CD14-positive monocyte (primary cell): ENCODE data around the gene RERE. TPM values are rescaled to one million over a fixed set of nuclear protein-coding genes. Genes with fewer than 3 reads are reported as not detected.

Experiments
- DNase-seq, 3 donors: peaks; one replicate each; pipeline ENCODE4 v3.0.0-alpha.2; 2011 to 2022
- H2AFZ ChIP-seq: 2 replicates; pipeline ENCODE4 v1.6.0; 2012; ENCODE audit warnings: mild to moderate bottlenecking, low read depth, low read length, inconsistent platforms; ENCODE audit not compliant: insufficient read depth, poor library complexity, severe bottlenecking
- H3K27ac ChIP-seq, 2 donors: 1 replicate in 1 of 2; 2 replicates in 1 of 2; pipeline ENCODE4 v1.5.1; 2012 to 2013; ENCODE audit warnings: low read length in 2 of 2, control low read depth in 1 of 2, inconsistent platforms in 1 of 2, low read depth in 1 of 2, mild to moderate bottlenecking in 1 of 2
- H3K27me3 ChIP-seq, 2 donors: one replicate each; pipeline versions ENCODE4 v1.6.0 to v1.6.1; 2011 to 2013; ENCODE audit warnings: low read length in 2 of 2; ENCODE audit not compliant: control insufficient read depth in 2 of 2, insufficient read depth in 2 of 2
- H3K36me3 ChIP-seq, 2 donors: replicated peaks in 1 of 2; 1 replicate in 1 of 2; 2 replicates in 1 of 2; pipeline versions ENCODE4 v1.5.1 to v1.6.1; 2012 to 2013; ENCODE audit warnings: low read length in 2 of 2, control low read depth in 1 of 2, inconsistent platforms in 1 of 2, mild to moderate bottlenecking in 1 of 2; ENCODE audit not compliant: insufficient read depth in 2 of 2, control insufficient read depth in 1 of 2
- H3K4me1 ChIP-seq, 2 donors: 1 replicate in 1 of 2; 2 replicates in 1 of 2; pipeline versions ENCODE4 v1.5.1 to v1.6.1; 2012 to 2013; ENCODE audit warnings: low read length in 2 of 2, control low read depth in 1 of 2, inconsistent platforms in 1 of 2, mild to moderate bottlenecking in 1 of 2, moderate library complexity in 1 of 2; ENCODE audit not compliant: insufficient read depth in 2 of 2, control insufficient read depth in 1 of 2
- H3K4me2 ChIP-seq: replicated peaks from 2 replicates; pipeline ENCODE3; 2012; ENCODE audit warnings: low read length, moderate library complexity, mild to moderate bottlenecking; ENCODE audit not compliant: poor library complexity, severe bottlenecking; ENCODE audit errors: extremely low read depth
- H3K4me3 ChIP-seq, 3 experiments: fragments of 200-600 bp in 1 of 3; sonication (generic) in 1 of 3; replicated peaks in 1 of 3; 1 replicate in 2 of 3; 2 replicates in 1 of 3; pipeline ENCODE4 v1.5.1; 2011 to 2013; ENCODE audit warnings: low read length in 3 of 3, mild to moderate bottlenecking in 3 of 3, control low read depth in 2 of 3, low read depth in 2 of 3, inconsistent platforms in 1 of 3, moderate library complexity in 1 of 3
- H3K79me2 ChIP-seq: 2 replicates; pipeline ENCODE4 v1.6.0; 2012; ENCODE audit warnings: mild to moderate bottlenecking, control low read depth, inconsistent platforms, low read length, moderate library complexity; ENCODE audit not compliant: insufficient read depth
- H3K9ac ChIP-seq: 2 replicates; pipeline ENCODE4 v1.6.0; 2017; ENCODE audit warnings: low read length, mild to moderate bottlenecking; ENCODE audit not compliant: insufficient read depth, poor library complexity, severe bottlenecking
- H3K9me3 ChIP-seq, 2 donors: replicated peaks in 1 of 2; 1 replicate in 1 of 2; 2 replicates in 1 of 2; pipeline versions ENCODE4 v1.5.1 to v1.6.1; 2012 to 2013; ENCODE audit warnings: low read length in 2 of 2, control low read depth in 1 of 2; ENCODE audit not compliant: control insufficient read depth in 1 of 2, insufficient read depth in 1 of 2
- H4K20me1 ChIP-seq: 2 replicates; pipeline ENCODE4 v1.6.0; 2012; ENCODE audit warnings: mild to moderate bottlenecking, low read length, control low read depth, moderate library complexity; ENCODE audit not compliant: insufficient read depth
- H3K27ac Mint-ChIP-seq, 7 donors: one replicate each; pipeline ENCODE4 v1.8.0; 2020; ENCODE audit warnings: mild to moderate bottlenecking in 7 of 7, mixed read lengths in 7 of 7, moderate library complexity in 6 of 7, inconsistent platforms in 2 of 7
- H3K27me3 Mint-ChIP-seq, 3 donors: one replicate each; pipeline ENCODE4 v1.8.0; 2021 to 2022; ENCODE audit warnings: low read depth in 3 of 3, mild to moderate bottlenecking in 3 of 3, mixed read lengths in 3 of 3, moderate library complexity in 3 of 3, inconsistent platforms in 1 of 3
- H3K36me3 Mint-ChIP-seq, 2 donors: one replicate each; pipeline ENCODE4 v1.8.0; 2020; ENCODE audit warnings: mixed read lengths in 2 of 2, inconsistent platforms in 1 of 2, mild to moderate bottlenecking in 1 of 2
- H3K4me1 Mint-ChIP-seq: one replicate; pipeline ENCODE4 v1.8.0; 2020; ENCODE audit warnings: mild to moderate bottlenecking, mixed read lengths
- H3K4me3 Mint-ChIP-seq, 2 donors: one replicate each; pipeline ENCODE4 v1.8.0; 2020; ENCODE audit warnings: mild to moderate bottlenecking in 2 of 2, mixed read lengths in 2 of 2, moderate library complexity in 1 of 2
- H3K9me3 Mint-ChIP-seq, 7 donors: one replicate each; pipeline ENCODE4 v1.8.0; 2020 to 2022; ENCODE audit warnings: mixed read lengths in 7 of 7, mild to moderate bottlenecking in 6 of 7, moderate library complexity in 6 of 7, inconsistent platforms in 2 of 7
- CTCF ChIP-seq: fragments of 200-600 bp; IDR thresholded peaks from one replicate; pipeline ENCODE4 v1.8.0; 2022; ENCODE audit warnings: antibody characterized with exemption, mild to moderate bottlenecking
- WGBS: methylation state at CpG from one replicate; pipeline ENCODE4 v1.1.5; 2013; ENCODE audit warnings: missing lambda C conversion rate; ENCODE audit not compliant: insufficient coverage; 5-methylcytosine and 5-hydroxymethylcytosine counted together
- intact Hi-C, 2 donors: fragments of 100-400 bp; cut with micrococcal nuclease; formaldehyde crosslinking; loops; one replicate each; pipeline versions ENCODE4 v1.15.0 to v1.15.1; 2023
- polyA plus RNA-seq, 3 donors: library from polyadenylated mRNA; depleted of rRNA in 1 of 3; unstranded in 2 of 3; stranded (reverse) in 1 of 3; fragments of 300-500 nt in 2 of 3; fragments of >200 nt in 1 of 3; fragmentation: Illumina TruSeq in 2 of 3; gene quantifications; 1 replicate in 2 of 3; 2 replicates in 1 of 3; pipeline ENCODE4 v1.2.3, GENCODE V29; 2012 to 2021

Gene RERE
- polyA plus RNA-seq, 3 donors = 1.2 to 19.4 (median 3.8) TPM

GRCh38 chr1:8782955-8783354 is 34.5 kb downstream of the RERE start:
- H3K4me1 ChIP-seq = no peaks in the 10 kb centered on the region
- no peak for DNase-seq
- Mint-ChIP-seq H3K27ac (no peak overlapping the region), H3K9me3 (no peaks in the 10 kb centered on the region), H3K4me3 (no peak overlapping the region), H3K4me1 (peaks cover 7% of the 10 kb centered on the region), H3K36me3 (peaks cover 0 to 5% of the 10 kb centered on the region in 2 donors), H3K27me3 (no peaks in the 10 kb centered on the region)
- WGBS = 100% methylated on average over 1 of the region's 2 CpGs
- no peak overlapping the region for H2AFZ ChIP-seq
- no peak overlapping the region for H3K4me2 ChIP-seq
- H4K20me1 ChIP-seq = no peaks in the 10 kb centered on the region
- H3K9ac ChIP-seq = no peak overlapping the region
- no peaks in the 10 kb centered on the region for H3K79me2 ChIP-seq
- intact Hi-C loops = no loop called here
- H3K4me3 ChIP-seq = no peak overlapping the region
- no peak for TF ChIP-seq CTCF
- no peaks in the 10 kb centered on the region for H3K27me3 ChIP-seq
- H3K9me3 ChIP-seq = no peaks in the 10 kb centered on the region
- H3K36me3 ChIP-seq = no peaks in the 10 kb centered on the region
- no peak overlapping the region for H3K27ac ChIP-seq

GRCh38 chr1:8782001-8782620 is 35.3 kb downstream of the RERE start:
- 88% methylated on average over 2 of the region's 3 CpGs for WGBS
- intact Hi-C loops = no loop called here
- no peaks in the 10 kb centered on the region for H4K20me1 ChIP-seq
- DNase-seq = no peak
- Mint-ChIP-seq H3K9me3 (no peaks in the 10 kb centered on the region), H3K4me3 (no peak overlapping the region), H3K4me1 (peaks cover 7% of the 10 kb centered on the region), H3K27ac (no peak overlapping the region), H3K36me3 (peaks cover 0 to 4% of the 10 kb centered on the region in 2 donors), H3K27me3 (no peaks in the 10 kb centered on the region)
- TF ChIP-seq CTCF = no peak
- no peak overlapping the region for H2AFZ ChIP-seq
- H3K79me2 ChIP-seq = no peaks in the 10 kb centered on the region
- H3K27me3 ChIP-seq = no peaks in the 10 kb centered on the region
- H3K27ac ChIP-seq = no peak overlapping the region
- H3K9ac ChIP-seq = no peak overlapping the region
- H3K36me3 ChIP-seq = no peaks in the 10 kb centered on the region
- H3K4me2 ChIP-seq = no peak overlapping the region
- H3K4me1 ChIP-seq = no peaks in the 10 kb centered on the region
- H3K9me3 ChIP-seq = no peaks in the 10 kb centered on the region
- H3K4me3 ChIP-seq = no peak overlapping the region
